Fibroblast of skin of left quadriceps (primary cell): Measurements from ENCODE around the gene MISP3.

Experiments used
- DNase-seq, 2 experiments: peaks; one replicate each; pipeline ENCODE4 v3.0.0-alpha.2; 2013; ENCODE audit warnings: low read depth in 2 of 2

Gene MISP3

GRCh38 chr19:14080887-14081796 is 8.6 kb downstream of the MISP3 start:
- DNase-seq: peak; percentile 99

GRCh38 chr19:14081797-14082674 is 9.4 kb downstream of the MISP3 start:
- DNase-seq: no peak

DNA sequence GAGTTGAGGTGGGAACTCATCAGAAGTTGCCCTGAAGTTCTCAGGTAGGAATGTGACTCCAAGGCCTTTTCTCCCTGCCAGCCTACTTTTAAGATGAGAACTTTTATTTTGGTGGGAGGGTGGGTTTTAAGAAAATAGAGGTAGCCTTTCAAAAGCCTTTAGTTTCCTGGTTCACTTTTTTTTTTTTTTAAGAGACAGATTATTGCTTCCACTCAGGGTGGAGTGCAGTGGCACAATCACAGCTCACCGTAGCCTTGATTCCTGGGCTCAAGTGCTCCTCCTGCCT is 10.0 kb downstream of the MISP3 start:
- no peak for DNase-seq

DNA sequence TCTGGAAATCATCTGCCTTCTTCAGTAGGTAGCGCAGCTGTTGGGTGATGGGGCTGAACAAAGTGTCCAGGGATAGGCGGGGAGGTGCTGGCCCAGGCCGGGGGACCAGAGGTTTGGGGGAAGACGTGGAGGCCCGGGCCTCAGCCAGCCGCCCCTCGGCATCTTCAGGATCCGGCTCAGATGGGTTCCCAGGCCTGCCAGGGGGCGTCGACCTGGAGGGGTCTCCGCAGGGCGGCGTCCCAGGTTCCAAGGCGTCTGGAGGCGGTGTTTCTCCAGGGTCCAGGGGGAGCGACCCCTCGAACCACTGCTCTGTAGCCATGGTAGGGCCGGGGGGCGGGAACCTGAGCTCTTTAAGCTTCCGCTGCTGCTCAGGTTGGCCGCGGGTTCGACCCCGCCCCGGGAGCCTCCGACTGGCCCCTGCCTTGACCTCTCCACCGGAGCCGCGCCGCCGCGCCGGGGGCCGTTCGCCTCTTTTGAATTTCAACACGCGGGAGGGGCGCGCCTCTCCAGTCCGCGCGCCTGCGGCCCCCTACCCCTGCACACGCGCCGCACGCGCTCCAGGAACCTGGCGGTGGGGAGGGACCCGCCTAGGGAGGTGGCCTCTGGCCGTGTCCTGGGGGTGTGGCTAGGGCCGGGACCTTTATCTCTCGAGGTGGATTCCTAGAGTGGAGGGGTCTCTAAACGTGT is 12.9 kb downstream of the MISP3 start, which contains the start of gene C19orf67:
TSS of gene C19orf67 (minus strand) at position 475 of the 687 bp plus-strand sequence. CDS start at position 319, 156 bp downstream.
- no peak for DNase-seq

- no peak for DNase-seq
These were observed 13.5 kb downstream of the MISP3 start for GRCh38 chr19:14086098-14086497.

- no peak for DNase-seq
These were observed 16.2 kb downstream of the MISP3 start for GRCh38 chr19:14088634-14089411.

DNA sequence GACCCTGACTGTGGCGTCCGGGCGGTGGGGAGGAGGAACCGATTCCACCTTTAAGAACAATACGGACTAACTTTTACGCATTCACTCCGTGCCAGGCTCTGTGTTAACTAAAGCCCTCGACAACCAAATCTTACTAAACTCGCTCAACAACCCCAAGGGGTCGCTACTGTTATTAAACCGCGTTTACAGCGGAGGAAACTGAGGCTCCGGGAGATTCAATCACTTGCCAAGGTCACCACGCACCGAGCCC is 16.8 kb downstream of the MISP3 start:
- DNase-seq: no peak

- DNase-seq: peak; percentile 23 to 25
These were observed 17.3 kb downstream of the MISP3 start for GRCh38 chr19:14089662-14090508.

GRCh38 chr19:14090509-14091080 is 18.0 kb downstream of the MISP3 start, which contains the start of gene SAMD1:
Gene SAMD1, minus strand, starts transcription at chr19:14090751.
- DNase-seq: peak; percentile 84 to 86

DNA sequence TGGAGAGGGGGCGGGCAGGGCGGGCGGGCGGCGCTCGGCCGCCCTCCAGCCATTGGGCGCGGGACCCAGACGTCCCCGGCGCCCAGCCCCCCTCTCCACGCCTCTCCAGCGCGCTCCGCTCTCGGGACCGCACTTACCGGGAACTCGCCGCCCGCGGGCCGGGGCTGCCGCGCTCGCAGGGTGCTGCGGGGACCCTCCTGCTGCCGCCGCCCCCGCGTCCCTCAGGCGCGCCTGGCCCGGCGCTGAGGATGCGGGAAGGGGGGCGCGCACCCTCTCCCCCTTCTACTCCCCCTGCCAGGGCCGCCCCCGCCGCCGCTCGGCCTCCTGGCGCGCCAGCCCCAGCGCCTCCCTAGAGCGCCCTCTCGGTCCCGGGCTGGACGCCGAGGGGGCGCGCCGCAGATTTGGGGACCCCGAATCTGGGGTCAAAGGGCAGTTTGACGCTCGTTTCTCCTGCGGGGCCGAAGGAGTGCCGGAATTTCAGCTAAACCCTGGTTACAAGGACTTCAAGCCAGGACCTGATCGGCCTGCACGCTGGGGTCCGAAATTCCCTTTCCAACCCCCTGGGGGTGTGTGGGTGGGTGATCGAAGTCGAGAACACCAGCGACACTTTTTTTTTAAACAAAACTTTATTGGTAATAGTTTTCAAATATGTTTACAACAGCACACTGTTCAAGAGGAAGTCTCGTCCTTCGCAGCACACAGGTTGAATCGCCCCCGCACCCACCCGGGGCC is 18.7 kb downstream of the MISP3 start:
- DNase-seq: peak; percentile 29 to 36

- DNase-seq: no peak
These were observed 19.4 kb downstream of the MISP3 start for GRCh38 chr19:14091813-14092462.

GRCh38 chr19:14093117-14093823 is 20.7 kb downstream of the MISP3 start:
- no peak for DNase-seq

GRCh38 chr19:14094854-14095253 is 22.3 kb downstream of the MISP3 start:
- DNase-seq: no peak

DNA sequence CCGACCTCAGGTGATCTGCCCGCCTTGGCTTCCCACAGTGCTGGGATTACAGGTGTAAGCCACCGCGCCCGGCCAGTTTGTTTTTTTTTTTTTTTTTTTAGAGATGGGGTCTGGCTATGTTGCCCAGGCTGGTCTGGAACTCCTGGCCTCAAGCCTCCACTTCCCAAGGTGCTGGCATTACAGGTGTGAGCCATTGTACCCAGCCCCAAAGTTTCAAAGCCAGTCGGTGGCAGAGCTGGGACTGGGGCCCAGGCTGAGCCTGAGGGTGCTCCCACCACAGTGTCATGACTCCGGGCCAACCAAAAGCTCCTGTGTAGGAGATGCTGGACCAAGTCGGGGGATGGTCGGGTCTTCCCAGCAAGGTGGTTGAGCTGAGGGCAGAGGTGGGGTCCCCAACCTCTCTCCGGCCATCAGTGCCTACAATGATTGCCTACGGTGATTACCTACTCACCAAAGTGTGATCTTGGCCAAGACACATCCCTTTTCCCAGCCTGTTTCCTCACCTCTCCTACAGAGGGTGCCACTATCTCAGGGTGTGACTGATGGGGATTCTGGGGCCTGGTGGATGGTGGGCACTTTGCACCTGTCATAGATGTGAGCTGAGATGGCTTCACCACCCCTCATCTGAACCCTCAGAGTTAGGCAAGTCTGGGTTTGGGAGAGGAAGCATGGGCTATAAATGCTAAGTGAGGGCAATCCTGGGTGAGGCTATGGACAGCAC is 23.8 kb downstream of the MISP3 start:
- no peak for DNase-seq

DNA sequence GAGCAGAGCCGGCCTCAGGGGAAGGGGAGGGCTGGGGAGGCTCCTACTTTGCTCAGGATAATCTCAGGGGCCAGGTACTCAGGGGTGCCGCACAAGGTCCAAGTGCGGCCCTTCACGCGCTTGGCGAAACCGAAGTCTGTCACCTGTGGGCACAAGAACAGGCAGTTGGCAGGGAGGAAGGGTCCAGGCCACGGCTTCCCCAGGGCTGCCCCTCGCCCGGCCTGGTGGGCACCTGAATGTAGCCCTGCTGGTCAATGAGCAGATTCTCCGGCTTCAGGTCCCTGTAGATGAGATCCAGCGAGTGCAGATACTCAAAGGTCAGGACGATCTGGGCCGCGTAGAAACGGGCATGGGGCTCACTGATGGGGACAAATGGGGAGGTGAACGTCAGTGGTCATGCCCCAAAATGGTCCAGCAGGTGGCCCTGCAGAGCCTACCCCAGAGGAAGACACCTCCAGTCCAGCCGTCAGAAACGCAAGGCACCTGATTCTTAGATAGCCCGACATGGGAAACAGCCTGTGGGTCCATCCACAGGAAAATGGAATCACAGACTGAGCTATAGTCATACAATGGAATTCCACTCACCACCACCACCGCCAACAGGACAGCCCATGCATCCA is 25.1 kb downstream of the MISP3 start:
- no peak for DNase-seq

- DNase-seq: no peak
These were observed 28.5 kb downstream of the MISP3 start for GRCh38 chr19:14101003-14101545.

GRCh38 chr19:14102102-14102696 is 29.6 kb downstream of the MISP3 start:
- no peak for DNase-seq
